Stimulated activated CD4-positive, alpha-beta T cell treated with anti-CD3 and anti-CD28 coated beads, TNF-alpha, amount 100 ng/mL, for 1 hour (primary cell): ENCODE results near the gene MLF1.
A peak's percentile ranks its signal among the peaks of the same experiment; 100 is the strongest.
"Not testable (repeated sequence)": the region's sequence is repeated elsewhere in the genome, so short reads cannot be mapped to it uniquely, and the experiment has no call there.

Experiments
- DNase-seq, 3 donors: peaks; one replicate each; pipeline ENCODE4 v3.0.0-alpha.2; 2020; ENCODE audit warnings: low read depth in 3 of 3, low spot score in 1 of 3

MLF1 gene

GRCh38 chr3:158570999-158571702 lies at the start of gene MLF1:
TSS of gene MLF1 (plus strand) at chr3:158571194. CDS start at chr3:158571301, 107 bp downstream.
- DNase-seq: peak; percentile 41 to 67 (median 42)

GRCh38 chr3:158522221-158523136 lies 48.5 kb upstream of the MLF1 start:
- no peak for DNase-seq

- DNase-seq: no peak
Observed at GRCh38 chr3:158528076-158528674, 42.8 kb upstream of the MLF1 start.

- no peak for DNase-seq
Observed at GRCh38 chr3:158531334-158531733, 39.7 kb upstream of the MLF1 start.

GRCh38 chr3:158532099-158532734 lies 38.8 kb upstream of the MLF1 start:
- DNase-seq: no peak

- no peak for DNase-seq
Observed at GRCh38 chr3:158535918-158536317, 35.1 kb upstream of the MLF1 start.

- peak in 1 of 3 donors; percentile 5 for DNase-seq
Observed at GRCh38 chr3:158539414-158540014, 31.5 kb upstream of the MLF1 start.

- DNase-seq: no peak
Observed at GRCh38 chr3:158540066-158540465, 30.9 kb upstream of the MLF1 start.

GRCh38 chr3:158548691-158549090 lies 22.3 kb upstream of the MLF1 start:
- DNase-seq: no peak

GRCh38 chr3:158549938-158550337 lies 21.1 kb upstream of the MLF1 start:
- not testable (repeated sequence) for DNase-seq

- no peak for DNase-seq
Observed at GRCh38 chr3:158552124-158552523, 18.9 kb upstream of the MLF1 start.

- DNase-seq: no peak
Observed at GRCh38 chr3:158559504-158559903, 11.5 kb upstream of the MLF1 start.

GRCh38 chr3:158560979-158561378 lies 10.0 kb upstream of the MLF1 start:
- no peak for DNase-seq

- DNase-seq: no peak
Observed at GRCh38 chr3:158562674-158563073, 8.3 kb upstream of the MLF1 start.

- DNase-seq: no peak
Observed at GRCh38 chr3:158563076-158563475, 7.9 kb upstream of the MLF1 start.

GRCh38 chr3:158565076-158565475 lies 5.9 kb upstream of the MLF1 start:
- no peak for DNase-seq

GRCh38 chr3:158568784-158569183 lies 2.2 kb upstream of the MLF1 start:
- no peak for DNase-seq

GRCh38 chr3:158569794-158570193 lies 1.2 kb upstream of the MLF1 start:
- no peak for DNase-seq

GRCh38 chr3:158571969-158572765 lies 1.2 kb downstream of the MLF1 start:
- DNase-seq: no peak

- DNase-seq: no peak
Observed at GRCh38 chr3:158572766-158573060, 1.7 kb downstream of the MLF1 start.
